Lung (tissue), 12 donors: ENCODE data around the gene KIAA2012. TPM values are rescaled to one million over a fixed set of nuclear protein-coding genes. Genes with fewer than 3 reads are reported as not detected.

Experiments
- ATAC-seq: fragments of 200-7000 bp; cut with Tn5 transposase; one replicate; pipeline ENCODE4 v1.9.1; 2020; ENCODE audit warnings: moderate number of reproducible peaks; ENCODE audit not compliant: insufficient read depth, low FRiP score
- DNase-seq, 3 donors: peaks; one replicate each; pipeline ENCODE4 v3.0.0-alpha.2; 2013 to 2017
- H3K27ac ChIP-seq, 2 donors: one replicate each; pipeline ENCODE4 v1.5.1; 2013; ENCODE audit warnings: mild to moderate bottlenecking in 2 of 2, moderate library complexity in 2 of 2, control low read depth in 1 of 2, inconsistent platforms in 1 of 2, low read depth in 1 of 2, low read length in 1 of 2
- H3K27me3 ChIP-seq, 3 donors: one replicate each; pipeline ENCODE4 v1.5.1; 2013; ENCODE audit warnings: low read length in 2 of 3; ENCODE audit not compliant: control insufficient read depth in 3 of 3, insufficient read depth in 3 of 3
- H3K36me3 ChIP-seq, 4 donors: one replicate each; pipeline ENCODE4 v1.5.1; 2013; ENCODE audit warnings: low read length in 4 of 4, mild to moderate bottlenecking in 1 of 4, moderate library complexity in 1 of 4; ENCODE audit not compliant: control insufficient read depth in 4 of 4, insufficient read depth in 4 of 4
- H3K4me1 ChIP-seq, 5 donors: one replicate each; pipeline ENCODE4 v1.5.1; 2013; ENCODE audit warnings: low read length in 5 of 5, mild to moderate bottlenecking in 2 of 5, moderate library complexity in 1 of 5; ENCODE audit not compliant: control insufficient read depth in 5 of 5, insufficient read depth in 5 of 5
- H3K4me3 ChIP-seq: one replicate; pipeline ENCODE4 v1.5.1; 2013; ENCODE audit warnings: mild to moderate bottlenecking, control low read depth, moderate library complexity
- H3K9ac ChIP-seq, 2 donors: one replicate each; pipeline ENCODE4 v1.5.1; 2013; ENCODE audit warnings: low read length in 2 of 2, control low read depth in 1 of 2; ENCODE audit not compliant: insufficient read depth in 1 of 2
- H3K9me3 ChIP-seq, 4 donors: one replicate each; pipeline ENCODE4 v1.5.1; 2013; ENCODE audit warnings: low read length in 3 of 4, mild to moderate bottlenecking in 1 of 4, moderate library complexity in 1 of 4; ENCODE audit not compliant: control insufficient read depth in 4 of 4, insufficient read depth in 3 of 4
- WGBS, 2 donors: extraction: QIAGEN DNeasy Blood & Tissue Kit; methylation state at CpG; one replicate each; pipeline ENCODE4 v1.1.7; 2013; 5-methylcytosine and 5-hydroxymethylcytosine counted together
- polyA plus RNA-seq, 2 donors: library from polyadenylated mRNA; stranded (reverse); fragments of 200-250 nt; gene quantifications; one replicate each; pipeline ENCODE4 v1.2.1, GENCODE V29; 2013
- total RNA-seq, 2 donors: library from RNA; depleted of rRNA in 1 of 2; stranded (reverse); fragments of >200 nt in 1 of 2; gene quantifications; one replicate each; pipeline ENCODE4 v1.2.1, GENCODE V29; 2014 to 2021
- TF ChIP-seq, protein P1 (sequence below): IDR thresholded peaks from 2 replicates; pipeline ENCODE4 v1.5.1; 2012; ENCODE audit warnings: mild to moderate bottlenecking; ENCODE audit errors: control extremely low read depth, extremely low read depth
- donor health status: control.
- donor health status: control.
- donor health status: Bipolar disorder and iron deficiency.
- donor health status: healthy.
- donor health status: DM: yes; HTN: yes; CAD: no.

Gene KIAA2012
- total and polyA plus RNA-seq, 4 donors = 0.69 to 8.5 (median 3.6) TPM

DNA sequence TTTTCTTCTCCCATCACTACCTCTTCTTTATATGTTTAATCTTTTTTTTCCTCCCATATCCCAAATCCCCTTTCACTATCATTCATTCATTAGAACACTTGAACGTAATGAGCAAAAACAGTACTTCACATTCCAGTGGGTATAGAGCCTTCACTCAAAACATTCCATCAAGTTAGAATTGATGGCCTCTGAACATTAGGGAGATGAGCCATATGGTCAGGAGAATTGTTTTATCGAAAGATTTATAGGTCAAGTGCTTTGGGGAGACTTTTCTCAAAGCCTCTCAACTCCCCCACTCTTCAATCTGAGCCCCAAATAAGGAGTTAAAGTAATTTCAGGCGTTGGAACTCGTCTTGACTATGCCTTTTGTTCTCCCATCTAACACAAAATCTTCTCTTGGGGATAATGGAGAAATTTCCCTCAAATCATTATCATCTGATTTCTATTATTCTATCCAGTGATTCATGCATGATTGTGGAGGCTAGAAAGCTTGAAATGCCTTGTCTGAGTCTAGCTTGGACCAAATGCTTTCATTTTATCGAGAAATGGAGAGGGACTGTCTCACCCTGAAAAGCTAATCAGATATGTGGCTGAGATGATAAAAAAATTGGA is 79.2 kb downstream of the KIAA2012 start:
- TF ChIP-seq, protein P1, sequence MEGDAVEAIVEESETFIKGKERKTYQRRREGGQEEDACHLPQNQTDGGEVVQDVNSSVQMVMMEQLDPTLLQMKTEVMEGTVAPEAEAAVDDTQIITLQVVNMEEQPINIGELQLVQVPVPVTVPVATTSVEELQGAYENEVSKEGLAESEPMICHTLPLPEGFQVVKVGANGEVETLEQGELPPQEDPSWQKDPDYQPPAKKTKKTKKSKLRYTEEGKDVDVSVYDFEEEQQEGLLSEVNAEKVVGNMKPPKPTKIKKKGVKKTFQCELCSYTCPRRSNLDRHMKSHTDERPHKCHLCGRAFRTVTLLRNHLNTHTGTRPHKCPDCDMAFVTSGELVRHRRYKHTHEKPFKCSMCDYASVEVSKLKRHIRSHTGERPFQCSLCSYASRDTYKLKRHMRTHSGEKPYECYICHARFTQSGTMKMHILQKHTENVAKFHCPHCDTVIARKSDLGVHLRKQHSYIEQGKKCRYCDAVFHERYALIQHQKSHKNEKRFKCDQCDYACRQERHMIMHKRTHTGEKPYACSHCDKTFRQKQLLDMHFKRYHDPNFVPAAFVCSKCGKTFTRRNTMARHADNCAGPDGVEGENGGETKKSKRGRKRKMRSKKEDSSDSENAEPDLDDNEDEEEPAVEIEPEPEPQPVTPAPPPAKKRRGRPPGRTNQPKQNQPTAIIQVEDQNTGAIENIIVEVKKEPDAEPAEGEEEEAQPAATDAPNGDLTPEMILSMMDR = no peak
- H3K36me3 ChIP-seq = no peaks in the 10 kb centered on the region
- peaks cover 0 to 33% (median 18%) of the 10 kb centered on the region in 5 donors for H3K4me1 ChIP-seq
- no peaks in the 10 kb centered on the region for H3K27me3 ChIP-seq
- H3K4me3 ChIP-seq = no peak overlapping the region
- no peak for DNase-seq
- no peak overlapping the region for H3K9ac ChIP-seq
- H3K27ac ChIP-seq = no peak overlapping the region
- no peak for ATAC-seq
- WGBS, 2 donors = 53 to 67% methylated on average over 5 of the region's 5 CpGs
- no peaks in the 10 kb centered on the region for H3K9me3 ChIP-seq

DNA sequence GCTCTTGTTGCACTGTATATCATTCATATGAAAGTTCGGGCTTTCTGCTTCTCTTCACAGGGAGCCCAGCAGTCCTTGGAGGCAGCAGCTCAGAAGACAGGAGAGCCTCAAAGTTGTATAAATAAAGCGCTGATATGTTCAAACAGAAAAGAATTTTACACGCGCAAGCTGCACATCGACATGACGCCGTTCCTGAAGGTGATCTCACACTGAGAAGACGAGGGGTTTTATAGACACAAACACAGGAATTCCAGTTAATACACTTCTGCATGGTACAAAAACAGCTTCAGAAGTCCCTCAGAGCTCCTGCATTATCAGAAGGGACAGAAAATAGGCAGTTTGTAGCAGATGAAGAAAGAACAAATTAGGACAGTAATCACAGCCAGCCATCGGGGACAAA is 81.6 kb downstream of the KIAA2012 start:
- no peak overlapping the region for H3K27ac ChIP-seq
- WGBS, 2 donors = 68 to 76% methylated on average over 9 of the region's 9 CpGs
- TF ChIP-seq, protein P1 = no peak
- no peak overlapping the region for H3K4me3 ChIP-seq
- no peaks in the 10 kb centered on the region for H3K36me3 ChIP-seq
- no peak overlapping the region for H3K9ac ChIP-seq
- ATAC-seq = no peak
- H3K4me1 ChIP-seq = peaks cover 0 to 9% (median under 1%) of the 10 kb centered on the region in 5 donors
- no peak for DNase-seq
- no peaks in the 10 kb centered on the region for H3K27me3 ChIP-seq
- H3K9me3 ChIP-seq = no peaks in the 10 kb centered on the region

DNA sequence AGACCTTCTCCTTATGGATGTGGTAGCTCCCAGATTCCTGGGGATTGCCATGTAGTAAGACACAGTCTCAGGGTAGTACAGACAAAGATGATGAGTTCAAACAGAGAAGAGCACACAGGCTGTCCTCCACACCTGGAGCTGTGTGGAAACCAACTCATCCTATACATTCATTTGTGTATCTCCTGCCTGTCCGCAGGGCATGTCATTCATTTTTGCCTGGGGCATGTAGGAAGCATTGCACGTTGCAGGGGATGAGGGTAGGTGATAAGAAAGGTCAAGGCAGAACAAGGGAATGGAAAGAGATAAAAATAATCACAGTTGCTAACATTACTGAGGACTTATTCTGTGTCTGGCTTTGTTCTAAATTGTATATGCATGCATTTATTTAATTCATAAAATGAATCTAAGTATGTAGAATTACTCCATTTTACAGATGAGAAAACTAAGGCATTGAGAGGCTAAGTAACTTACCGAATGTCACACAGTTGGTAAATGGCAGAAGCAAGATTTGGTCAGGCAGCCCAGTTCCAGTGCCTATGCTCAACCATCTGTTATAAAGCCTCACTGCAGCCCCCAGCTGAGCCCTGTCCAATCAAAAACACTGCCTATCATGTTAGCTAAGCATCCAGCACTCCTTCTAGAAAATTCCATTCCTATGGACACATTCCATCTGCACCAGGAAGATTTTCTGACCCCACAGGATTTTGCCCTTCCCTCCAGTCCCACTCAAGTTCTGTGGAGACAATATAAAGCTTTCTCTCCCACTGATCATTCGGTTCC is 84.3 kb downstream of the KIAA2012 start:
- ATAC-seq (no peak), DNase-seq (no peak)
- no peaks in the 10 kb centered on the region for H3K9me3 ChIP-seq
- H3K27ac ChIP-seq = no peak overlapping the region
- TF ChIP-seq, protein P1 = no peak
- H3K4me3 ChIP-seq = no peak overlapping the region
- H3K36me3 ChIP-seq = no peaks in the 10 kb centered on the region
- WGBS, 2 donors = 83 to 90% methylated on average over 4 of the region's 4 CpGs
- no peaks in the 10 kb centered on the region for H3K27me3 ChIP-seq
- no peak overlapping the region for H3K9ac ChIP-seq
- H3K4me1 ChIP-seq = peaks cover 0 to 6% (median 0%) of the 10 kb centered on the region in 5 donors
